SK-N-SH (cell line): ENCODE measurements around the gene F7. TPM values are rescaled to one million over a fixed set of nuclear protein-coding genes. Genes with fewer than 3 reads are reported as not detected.

Experiments used
- CTCF ChIA-PET: fragments of 300-600, 350-600 bp; formaldehyde crosslinking; extraction: SDS; loops from one replicate; lab custom pipeline; 2021; lab: Yijun Ruan, JAX
- POLR2A ChIA-PET: fragments of 350-600 bp; sonication (Branson Sonifier 250); formaldehyde crosslinking; extraction: SDS; loops from one replicate; lab custom pipeline; 2020; ENCODE audit warnings: antibody characterized with exemption, inconsistent platforms; lab: Yijun Ruan, JAX
- DNase-seq: peaks from one replicate; pipeline ENCODE4 v3.0.0; 2012
- H2AFZ ChIP-seq: fragments of 200-600 bp; sonication (generic); 2 replicates; pipeline ENCODE4 v1.8.1; 2016; ENCODE audit warnings: antibody characterized with exemption, mild to moderate bottlenecking, low read depth
- H3F3A ChIP-seq: fragments of 200-600 bp; sonication (generic); replicated peaks from 2 replicates; pipeline ENCODE3; 2016; ENCODE audit warnings: antibody characterized with exemption, mild to moderate bottlenecking; ENCODE audit not compliant: insufficient read depth
- H3K27ac ChIP-seq, 2 experiments: fragments of 200-500 bp in 1 of 2; fragments of 200-600 bp in 1 of 2; sonication (Bioruptor generic) in 1 of 2; sonication (generic), shearing (Covaris generic) in 1 of 2; 2 replicates each; pipeline versions ENCODE4 v1.5.1 to v1.6.1; 2014 to 2016; ENCODE audit warnings: low read depth in 2 of 2, inconsistent platforms in 1 of 2, low read length in 1 of 2, mild to moderate bottlenecking in 1 of 2, mixed read lengths in 1 of 2
- H3K27me3 ChIP-seq: fragments of 200-600 bp; sonication (generic), shearing (Covaris generic); 2 replicates; pipeline ENCODE4 v1.6.1; 2016; ENCODE audit warnings: mixed run types; ENCODE audit not compliant: insufficient read depth
- H3K36me3 ChIP-seq, 2 experiments: fragments of 200-500 bp in 1 of 2; fragments of 200-600 bp in 1 of 2; sonication (Bioruptor generic) in 1 of 2; sonication (generic) in 1 of 2; replicated peaks in 1 of 2; 2 replicates each; pipeline versions ENCODE3 to v1.5.1; 2014 to 2016; ENCODE audit warnings: low read length in 1 of 2, mild to moderate bottlenecking in 1 of 2; ENCODE audit not compliant: insufficient read depth in 2 of 2, control insufficient read depth in 1 of 2
- H3K4me1 ChIP-seq, 2 experiments: fragments of 200-500 bp in 1 of 2; fragments of 200-600 bp in 1 of 2; sonication (Bioruptor generic) in 1 of 2; sonication (generic), shearing (Covaris generic) in 1 of 2; 2 replicates each; pipeline versions ENCODE4 v1.5.1 to v1.6.1; 2014 to 2016; ENCODE audit warnings: low read depth in 1 of 2, low read length in 1 of 2, mixed run types in 1 of 2; ENCODE audit not compliant: insufficient read depth in 2 of 2, control insufficient read depth in 1 of 2
- H3K4me2 ChIP-seq: fragments of 200-600 bp; sonication (generic), shearing (Covaris generic); 2 replicates; pipeline ENCODE4 v1.6.1; 2017; ENCODE audit warnings: mixed run types
- H3K4me3 ChIP-seq, 2 experiments: fragments of 200-500 bp in 1 of 2; fragments of 200-600 bp in 1 of 2; sonication (Bioruptor generic) in 1 of 2; sonication (generic), shearing (Covaris generic) in 1 of 2; 2 replicates each; pipeline versions ENCODE4 v1.5.1 to v1.8.1; 2014 to 2016; ENCODE audit warnings: low read depth in 2 of 2, inconsistent platforms in 1 of 2, low read length in 1 of 2, mild to moderate bottlenecking in 1 of 2, mixed read lengths in 1 of 2, moderate library complexity in 1 of 2
- H3K79me2 ChIP-seq: fragments of 200-600 bp; sonication (generic); 2 replicates; pipeline ENCODE4 v1.8.1; 2017; ENCODE audit warnings: mild to moderate bottlenecking; ENCODE audit not compliant: insufficient read depth
- H3K9ac ChIP-seq: fragments of 200-600 bp; sonication (generic); 2 replicates; pipeline ENCODE4 v1.6.1; 2017; ENCODE audit warnings: mixed run types
- H3K9me2 ChIP-seq: fragments of 200-600 bp; sonication (generic); 2 replicates; pipeline ENCODE4 v1.6.1; 2017; ENCODE audit warnings: mixed run types
- H3K9me3 ChIP-seq: fragments of 200-600 bp; sonication (generic); 2 replicates; pipeline ENCODE4 v1.6.1; 2017; ENCODE audit warnings: mixed run types, mild to moderate bottlenecking, moderate library complexity
- H4K20me1 ChIP-seq: fragments of 200-600 bp; sonication (generic); 2 replicates; pipeline ENCODE4 v1.6.1; 2017; ENCODE audit warnings: mild to moderate bottlenecking, mixed run types; ENCODE audit not compliant: insufficient read depth
- CHD2 ChIP-seq: fragments of 150-350 bp; IDR thresholded peaks from 2 replicates; pipeline ENCODE4 v1.6.1; 2018; ENCODE audit warnings: low read length; ENCODE audit not compliant: partially characterized antibody
- EP300 ChIP-seq, 2 experiments: IDR thresholded peaks; 2 replicates each; pipeline versions ENCODE4 v1.4.0 to v1.6.1; 2012; ENCODE audit warnings: borderline replicate concordance in 1 of 2, low read depth in 1 of 2, low read length in 1 of 2
- FOXJ3 ChIP-seq: sonication (generic); formaldehyde crosslinking; IDR thresholded peaks from 2 replicates; pipeline ENCODE4 v1.5.1; 2020; ENCODE audit warnings: mild to moderate bottlenecking, missing genetic modification reagents
- GATA2 ChIP-seq: sonication (generic); formaldehyde crosslinking; IDR thresholded peaks from 2 replicates; pipeline ENCODE4 v1.5.0; 2020; ENCODE audit warnings: mild to moderate bottlenecking, missing genetic modification reagents
- MXI1 ChIP-seq: IDR thresholded peaks from 2 replicates; pipeline ENCODE4 v1.6.1; 2012; ENCODE audit warnings: mild to moderate bottlenecking, low read depth, low read length, improper control_type of control experiment
- NRF1 ChIP-seq: IDR thresholded peaks from 2 replicates; pipeline ENCODE4 v1.6.1; 2012; ENCODE audit warnings: low read depth, mild to moderate bottlenecking, low read length
- RXRA ChIP-seq: IDR thresholded peaks from 2 replicates; pipeline ENCODE4 v1.4.0; 2012; ENCODE audit warnings: low read depth, mild to moderate bottlenecking, borderline replicate concordance
- SIN3A ChIP-seq: IDR thresholded peaks from 2 replicates; pipeline ENCODE4 v1.6.1; 2012; ENCODE audit warnings: low read depth, mild to moderate bottlenecking, low read length, moderate library complexity, borderline replicate concordance
- SMC3 ChIP-seq: IDR thresholded peaks from 2 replicates; pipeline ENCODE4 v1.6.1; 2012; ENCODE audit warnings: low read depth, low read length, improper control_type of control experiment
- TCF12 ChIP-seq: IDR thresholded peaks from 2 replicates; pipeline ENCODE4 v1.4.0; 2012
- YY1 ChIP-seq: IDR thresholded peaks from 2 replicates; pipeline ENCODE4 v1.4.0; 2012; ENCODE audit warnings: low read depth, mild to moderate bottlenecking
- WGBS: methylation state at CpG from one replicate; pipeline ENCODE4 v1.1.6; 2017; ENCODE audit warnings: low lambda C conversion rate; 5-methylcytosine and 5-hydroxymethylcytosine counted together
- polyA plus RNA-seq, 3 experiments: library from polyadenylated mRNA; depleted of rRNA; stranded (reverse); fragments of >200 nt; gene quantifications; 2 replicates each; pipeline ENCODE4 v1.2.3, GENCODE V29; 2012
- TF ChIP-seq, protein P1 (sequence below): fragments of 150-350 bp; IDR thresholded peaks from 2 replicates; pipeline ENCODE4 v1.6.1; 2016; ENCODE audit warnings: mild to moderate bottlenecking, low read depth, low read length
- TF ChIP-seq, protein P2 (sequence below): fragments of 150-350 bp; IDR thresholded peaks from 2 replicates; pipeline ENCODE4 v1.6.1; 2017; ENCODE audit warnings: antibody characterized with exemption, low read length, low read depth, borderline replicate concordance
- TF ChIP-seq, protein P3 (sequence below): IDR thresholded peaks from 2 replicates; pipeline ENCODE4 v1.6.1; 2012; ENCODE audit warnings: mild to moderate bottlenecking, low read depth, low read length, moderate library complexity

F7 gene
- polyA plus RNA-seq, 1 of the 3 experiments (the other 2 are of a cell fraction) = not detected

DNA sequence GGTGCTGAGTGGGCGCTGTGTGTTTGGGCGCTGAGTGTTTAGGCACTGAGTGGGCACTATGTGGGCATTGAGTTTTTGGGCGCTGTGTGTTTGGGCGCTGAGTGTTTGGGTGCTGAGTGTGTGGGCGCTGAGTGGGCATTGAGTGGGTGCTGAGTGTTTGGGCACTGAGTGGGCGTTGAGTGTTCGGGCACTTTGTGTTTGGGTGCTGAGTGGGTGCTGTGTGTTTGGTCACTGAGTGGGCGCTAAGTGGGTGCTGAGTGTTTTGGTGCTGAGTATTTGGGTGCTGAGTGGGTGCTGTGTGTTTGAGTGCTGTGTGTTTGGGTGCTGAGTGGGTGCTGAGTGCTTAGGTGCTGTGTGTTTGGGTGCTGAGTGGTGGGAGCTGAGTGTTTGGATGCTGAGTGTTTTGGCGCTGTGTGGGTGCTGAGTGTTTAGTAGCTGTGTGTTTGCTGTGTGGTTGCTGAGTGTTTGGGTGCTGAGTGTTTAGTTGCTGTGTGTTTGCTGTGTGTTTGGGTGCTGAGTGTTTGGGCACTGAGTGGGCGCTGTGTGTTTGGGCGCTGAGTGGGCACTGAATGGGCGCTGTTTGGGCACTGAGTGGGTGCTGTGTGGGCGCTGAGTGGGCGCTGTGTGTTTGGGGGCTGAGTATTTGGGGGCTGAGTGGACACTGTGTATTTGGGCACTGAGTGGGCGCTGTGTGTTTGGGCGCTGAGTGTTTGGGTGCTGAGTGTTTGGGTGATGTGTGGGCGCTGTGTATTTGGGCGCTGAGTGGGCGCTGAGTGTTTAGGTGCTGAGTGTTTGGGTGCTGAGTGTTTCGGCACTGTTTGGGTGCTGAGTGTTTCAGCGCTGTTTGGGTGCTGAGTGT, 47.2 kb upstream of the F7 start:
- no peaks in the 10 kb centered on the region for H3K9me2 ChIP-seq
- no peaks in the 10 kb centered on the region for H3F3A ChIP-seq
- H3K79me2 ChIP-seq = no peaks in the 10 kb centered on the region
- no peaks in the 10 kb centered on the region for H3K9me3 ChIP-seq
- H3K27me3 ChIP-seq = no peaks in the 10 kb centered on the region; the same call in 1 of the 2 replicates
- H3K4me2 ChIP-seq = no peak overlapping the region
- 85% methylated on average over 20 of the region's 21 CpGs for WGBS
- ChIA-PET CTCF (no interaction called here), POLR2A (no interaction called here)
- no peak overlapping the region for H3K27ac ChIP-seq
- H2AFZ ChIP-seq = no peak overlapping the region
- no peaks in the 10 kb centered on the region for H3K36me3 ChIP-seq
- H3K4me3 ChIP-seq = no peak overlapping the region
- no peaks in the 10 kb centered on the region for H3K4me1 ChIP-seq
- no peak for TF ChIP-seq EP300 (IDR thresholded peaks at IDR 0.05; ENCODE audit: borderline replicate concordance in 1 of 2, low read depth in 1 of 2, low read length in 1 of 2)
- no peak for TF ChIP-seq YY1
- TF ChIP-seq RXRA = no peak
- TF ChIP-seq CHD2 = no peak
- TF ChIP-seq SIN3A = no peak
- TF ChIP-seq SMC3 = no peak
- TF ChIP-seq FOXJ3 (CRISPR knock-in tag) = no peak
- TF ChIP-seq NRF1 = no peak
- TF ChIP-seq GATA2 = no peak
- TF ChIP-seq MXI1 = no peak
- TF ChIP-seq, protein P1, sequence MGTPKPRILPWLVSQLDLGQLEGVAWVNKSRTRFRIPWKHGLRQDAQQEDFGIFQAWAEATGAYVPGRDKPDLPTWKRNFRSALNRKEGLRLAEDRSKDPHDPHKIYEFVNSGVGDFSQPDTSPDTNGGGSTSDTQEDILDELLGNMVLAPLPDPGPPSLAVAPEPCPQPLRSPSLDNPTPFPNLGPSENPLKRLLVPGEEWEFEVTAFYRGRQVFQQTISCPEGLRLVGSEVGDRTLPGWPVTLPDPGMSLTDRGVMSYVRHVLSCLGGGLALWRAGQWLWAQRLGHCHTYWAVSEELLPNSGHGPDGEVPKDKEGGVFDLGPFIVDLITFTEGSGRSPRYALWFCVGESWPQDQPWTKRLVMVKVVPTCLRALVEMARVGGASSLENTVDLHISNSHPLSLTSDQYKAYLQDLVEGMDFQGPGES = no peak
- no peaks in the 10 kb centered on the region for H4K20me1 ChIP-seq
- no peak overlapping the region for H3K9ac ChIP-seq
- no peak for DNase-seq

DNA sequence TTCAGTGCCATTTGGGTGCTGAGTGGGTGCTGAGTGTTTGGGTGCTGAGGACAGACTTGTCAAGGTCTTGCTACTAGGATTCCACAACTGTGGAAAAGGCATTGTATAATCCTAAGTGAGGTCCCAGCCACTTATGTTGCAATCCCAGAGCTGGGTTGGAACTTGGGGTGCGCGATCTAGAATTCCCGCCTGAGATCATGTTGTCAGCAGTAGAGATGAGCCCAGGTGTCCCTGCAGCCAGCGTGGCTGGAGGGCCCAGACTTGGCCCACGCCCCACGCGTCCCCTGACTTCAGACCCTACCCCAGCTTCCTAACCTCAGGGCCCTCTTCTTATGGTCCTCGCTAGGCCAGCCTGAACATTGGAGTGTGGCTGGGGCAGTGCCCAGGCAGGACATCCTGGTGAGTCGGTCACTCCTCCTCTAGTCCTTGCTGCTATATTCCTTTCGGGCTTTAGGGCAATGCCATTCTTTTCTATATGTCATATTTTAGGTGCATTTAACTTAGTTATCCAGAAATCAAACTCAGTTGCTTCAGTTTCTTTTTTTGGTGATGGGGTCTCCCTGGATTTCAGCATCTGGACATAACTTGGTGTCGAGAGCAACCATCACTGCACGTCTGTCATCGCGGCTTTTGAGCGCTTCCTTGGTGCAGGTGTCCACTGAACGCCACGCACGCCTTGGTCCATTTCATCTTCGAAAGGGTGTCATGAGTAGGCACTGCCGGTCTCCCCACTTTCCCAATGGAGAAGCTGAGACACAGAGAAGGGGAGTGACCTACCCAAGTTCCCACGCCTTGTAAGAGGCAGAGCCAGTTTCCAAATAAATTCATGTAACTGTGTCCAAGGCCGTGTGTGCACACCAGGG, 46.4 kb upstream of the F7 start:
- H3K79me2 ChIP-seq = no peaks in the 10 kb centered on the region
- POLR2A ChIA-PET = no interaction called here
- CTCF ChIA-PET = no interaction called here
- WGBS = 85% methylated on average over 15 of the region's 22 CpGs
- no peaks in the 10 kb centered on the region for H3K9me2 ChIP-seq
- H2AFZ ChIP-seq = no peak overlapping the region
- no peaks in the 10 kb centered on the region; the same call in 1 of the 2 replicates for H3K27me3 ChIP-seq
- H3K4me3 ChIP-seq = no peak overlapping the region
- no peak for DNase-seq
- no peaks in the 10 kb centered on the region for H4K20me1 ChIP-seq
- no peaks in the 10 kb centered on the region for H3F3A ChIP-seq
- no peaks in the 10 kb centered on the region for H3K36me3 ChIP-seq
- no peak overlapping the region for H3K4me2 ChIP-seq
- no peaks in the 10 kb centered on the region for H3K4me1 ChIP-seq
- no peak overlapping the region for H3K27ac ChIP-seq
- H3K9ac ChIP-seq = no peak overlapping the region
- no peaks in the 10 kb centered on the region for H3K9me3 ChIP-seq
- TF ChIP-seq SIN3A (no peak), TCF12 (no peak), NRF1 (no peak)
- TF ChIP-seq, protein P2, sequence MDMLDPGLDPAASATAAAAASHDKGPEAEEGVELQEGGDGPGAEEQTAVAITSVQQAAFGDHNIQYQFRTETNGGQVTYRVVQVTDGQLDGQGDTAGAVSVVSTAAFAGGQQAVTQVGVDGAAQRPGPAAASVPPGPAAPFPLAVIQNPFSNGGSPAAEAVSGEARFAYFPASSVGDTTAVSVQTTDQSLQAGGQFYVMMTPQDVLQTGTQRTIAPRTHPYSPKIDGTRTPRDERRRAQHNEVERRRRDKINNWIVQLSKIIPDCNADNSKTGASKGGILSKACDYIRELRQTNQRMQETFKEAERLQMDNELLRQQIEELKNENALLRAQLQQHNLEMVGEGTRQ = no peak
- TF ChIP-seq, protein P1 = no peak
- TF ChIP-seq, protein P3, sequence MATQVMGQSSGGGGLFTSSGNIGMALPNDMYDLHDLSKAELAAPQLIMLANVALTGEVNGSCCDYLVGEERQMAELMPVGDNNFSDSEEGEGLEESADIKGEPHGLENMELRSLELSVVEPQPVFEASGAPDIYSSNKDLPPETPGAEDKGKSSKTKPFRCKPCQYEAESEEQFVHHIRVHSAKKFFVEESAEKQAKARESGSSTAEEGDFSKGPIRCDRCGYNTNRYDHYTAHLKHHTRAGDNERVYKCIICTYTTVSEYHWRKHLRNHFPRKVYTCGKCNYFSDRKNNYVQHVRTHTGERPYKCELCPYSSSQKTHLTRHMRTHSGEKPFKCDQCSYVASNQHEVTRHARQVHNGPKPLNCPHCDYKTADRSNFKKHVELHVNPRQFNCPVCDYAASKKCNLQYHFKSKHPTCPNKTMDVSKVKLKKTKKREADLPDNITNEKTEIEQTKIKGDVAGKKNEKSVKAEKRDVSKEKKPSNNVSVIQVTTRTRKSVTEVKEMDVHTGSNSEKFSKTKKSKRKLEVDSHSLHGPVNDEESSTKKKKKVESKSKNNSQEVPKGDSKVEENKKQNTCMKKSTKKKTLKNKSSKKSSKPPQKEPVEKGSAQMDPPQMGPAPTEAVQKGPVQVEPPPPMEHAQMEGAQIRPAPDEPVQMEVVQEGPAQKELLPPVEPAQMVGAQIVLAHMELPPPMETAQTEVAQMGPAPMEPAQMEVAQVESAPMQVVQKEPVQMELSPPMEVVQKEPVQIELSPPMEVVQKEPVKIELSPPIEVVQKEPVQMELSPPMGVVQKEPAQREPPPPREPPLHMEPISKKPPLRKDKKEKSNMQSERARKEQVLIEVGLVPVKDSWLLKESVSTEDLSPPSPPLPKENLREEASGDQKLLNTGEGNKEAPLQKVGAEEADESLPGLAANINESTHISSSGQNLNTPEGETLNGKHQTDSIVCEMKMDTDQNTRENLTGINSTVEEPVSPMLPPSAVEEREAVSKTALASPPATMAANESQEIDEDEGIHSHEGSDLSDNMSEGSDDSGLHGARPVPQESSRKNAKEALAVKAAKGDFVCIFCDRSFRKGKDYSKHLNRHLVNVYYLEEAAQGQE = no peak
